GM03348 (cell line): ENCODE data around the gene PRDX5.
A peak's percentile ranks its signal among the peaks of the same experiment; 100 is the strongest.

Experiments used
- DNase-seq: peaks from one replicate; pipeline ENCODE4 v3.0.0; 2012; ENCODE audit warnings: low spot score

Gene PRDX5

GRCh38 chr11:64347193-64347867 is 29.4 kb downstream of the PRDX5 start:
- DNase-seq, result no peak

- DNase-seq, result no peak
These were observed 30.6 kb downstream of the PRDX5 start for GRCh38 chr11:64348383-64349024.

GRCh38 chr11:64349025-64349387 is 31.1 kb downstream of the PRDX5 start:
- no peak for DNase-seq

GRCh38 chr11:64349404-64349803 is 31.5 kb downstream of the PRDX5 start:
- DNase-seq, result no peak

- no peak for DNase-seq
These were observed 33.3 kb downstream of the PRDX5 start for GRCh38 chr11:64351136-64351631.

GRCh38 chr11:64352099-64352994 is 34.4 kb downstream of the PRDX5 start:
- no peak for DNase-seq

- no peak for DNase-seq
These were observed 35.2 kb downstream of the PRDX5 start for GRCh38 chr11:64352995-64353714.

- DNase-seq, result no peak
These were observed 36.0 kb downstream of the PRDX5 start for GRCh38 chr11:64353715-64354506.

GRCh38 chr11:64355078-64355940 is 37.4 kb downstream of the PRDX5 start:
- DNase-seq, result peak; percentile 94

GRCh38 chr11:64356498-64357411 is 38.8 kb downstream of the PRDX5 start:
- DNase-seq, result peak; percentile 58

GRCh38 chr11:64357446-64357845 is 39.5 kb downstream of the PRDX5 start:
- DNase-seq, result no peak

- DNase-seq, result peak; percentile 42
These were observed 40.1 kb downstream of the PRDX5 start for GRCh38 chr11:64357904-64358535.

- DNase-seq, result no peak
These were observed 40.6 kb downstream of the PRDX5 start for GRCh38 chr11:64358536-64358906.

GRCh38 chr11:64358907-64359711 is 41.2 kb downstream of the PRDX5 start, which contains the start of gene RPS6KA4:
Gene RPS6KA4, plus strand, starts transcription at chr11:64359162. Its CDS starts 74 bp downstream, at chr11:64359236.
- peak; percentile 98 for DNase-seq

GRCh38 chr11:64359712-64360445 is 42.0 kb downstream of the PRDX5 start:
- DNase-seq, result no peak

- no peak for DNase-seq
These were observed 42.6 kb downstream of the PRDX5 start for GRCh38 chr11:64360448-64360921.

- no peak for DNase-seq
These were observed 43.7 kb downstream of the PRDX5 start for GRCh38 chr11:64361659-64362058.
